ENCODE data around the gene EXOC6B.

Gene EXOC6B

GRCh38 chr2:72140621-72140960, 685.2 kb downstream of the EXOC6B start:
- H3K27ac ChIP-seq = no peak overlapping the region
- no peak for TF ChIP-seq CTCF (IDR thresholded peaks at IDR 0.05)
- TF ChIP-seq ZFX (IDR thresholded peaks at IDR 0.05; ENCODE audit: borderline replicate concordance) = no peak

DNA sequence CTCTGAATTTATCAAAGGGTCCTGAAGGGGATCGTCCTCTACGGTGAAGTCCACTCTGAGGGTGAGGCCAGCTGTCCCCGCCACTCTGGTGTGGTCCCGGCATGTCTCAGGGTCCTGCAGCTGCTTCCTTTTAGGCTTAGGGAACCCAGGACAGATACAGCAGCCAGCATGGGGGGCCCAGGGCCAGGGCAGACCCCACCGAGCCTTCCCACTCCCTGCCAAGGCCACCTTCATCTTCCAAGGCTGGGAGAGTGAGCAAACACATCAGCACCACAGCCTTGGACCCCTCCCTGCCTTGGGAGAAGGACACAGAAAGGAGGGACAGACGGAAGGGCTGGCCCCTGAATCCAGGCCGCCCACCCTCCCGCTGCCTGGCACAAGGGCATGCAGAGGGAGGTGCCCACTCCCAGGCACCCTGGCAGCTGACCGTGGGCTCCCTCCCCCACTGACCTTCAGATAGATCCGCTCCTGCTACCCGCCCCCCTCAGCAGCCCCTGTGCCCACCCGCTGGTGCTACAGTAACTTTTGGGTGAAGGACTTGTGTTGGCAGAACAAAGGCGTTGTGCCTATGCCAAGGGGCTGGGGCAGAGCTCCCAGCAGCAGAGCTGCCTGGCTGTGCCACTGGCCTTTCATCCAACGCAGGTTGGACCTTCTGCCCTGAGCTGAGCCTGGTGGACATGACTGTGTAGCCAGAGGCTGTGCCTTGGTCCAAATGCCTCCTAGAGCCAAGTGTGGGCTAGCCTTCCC, 685.8 kb downstream of the EXOC6B start:
- no peak overlapping the region for H3K27ac ChIP-seq
- TF ChIP-seq ZFX (IDR thresholded peaks at IDR 0.05; ENCODE audit: borderline replicate concordance) = no peak

GRCh38 chr2:72139471-72139873, 686.4 kb downstream of the EXOC6B start:
- TF ChIP-seq ZFX (IDR thresholded peaks at IDR 0.05; ENCODE audit: borderline replicate concordance) = no peak
- no peak for TF ChIP-seq CTCF (IDR thresholded peaks at IDR 0.05)
- no peak overlapping the region for H3K27ac ChIP-seq

GRCh38 chr2:72138921-72139381, 686.9 kb downstream of the EXOC6B start:
- no peak overlapping the region for H3K27ac ChIP-seq
- TF ChIP-seq ZFX (IDR thresholded peaks at IDR 0.05; ENCODE audit: borderline replicate concordance) (no peak), CTCF (IDR thresholded peaks at IDR 0.05) (no peak)

- no peak overlapping the region for H3K27ac ChIP-seq
- no peak for TF ChIP-seq ZFX (IDR thresholded peaks at IDR 0.05; ENCODE audit: borderline replicate concordance)
- TF ChIP-seq CTCF (IDR thresholded peaks at IDR 0.05) = no peak
Measured at GRCh38 chr2:72138011-72138881, 687.6 kb downstream of the EXOC6B start.

DNA sequence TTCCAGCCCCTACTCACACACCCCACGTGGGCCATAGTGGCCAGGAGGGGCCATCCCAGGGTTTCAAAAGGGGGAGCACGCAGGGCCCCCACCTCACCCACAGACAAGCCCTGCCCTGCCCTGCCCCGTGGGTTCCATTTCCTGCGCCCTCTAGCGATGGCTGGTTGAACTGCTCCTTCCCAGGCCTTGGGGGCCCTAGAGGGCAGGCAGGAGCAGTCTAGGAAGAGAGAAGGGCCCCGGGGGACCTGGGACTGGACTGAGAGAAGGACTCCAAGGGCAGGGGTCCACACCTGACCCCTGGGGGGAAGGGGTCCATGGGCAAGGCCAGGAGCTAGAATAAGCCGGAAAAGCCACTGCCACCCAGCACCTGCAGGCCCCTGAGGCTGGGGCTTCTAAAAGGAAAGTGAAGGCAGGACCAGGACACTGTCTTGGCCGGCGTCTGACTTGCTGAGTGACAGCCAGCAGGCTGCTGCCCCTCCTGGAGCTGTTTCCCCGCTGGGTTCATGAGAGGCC, 688.3 kb downstream of the EXOC6B start:
- no peak overlapping the region for H3K27ac ChIP-seq
- TF ChIP-seq CTCF (IDR thresholded peaks at IDR 0.05) (peak; percentile 97), ZFX (IDR thresholded peaks at IDR 0.05; ENCODE audit: borderline replicate concordance) (no peak)

DNA sequence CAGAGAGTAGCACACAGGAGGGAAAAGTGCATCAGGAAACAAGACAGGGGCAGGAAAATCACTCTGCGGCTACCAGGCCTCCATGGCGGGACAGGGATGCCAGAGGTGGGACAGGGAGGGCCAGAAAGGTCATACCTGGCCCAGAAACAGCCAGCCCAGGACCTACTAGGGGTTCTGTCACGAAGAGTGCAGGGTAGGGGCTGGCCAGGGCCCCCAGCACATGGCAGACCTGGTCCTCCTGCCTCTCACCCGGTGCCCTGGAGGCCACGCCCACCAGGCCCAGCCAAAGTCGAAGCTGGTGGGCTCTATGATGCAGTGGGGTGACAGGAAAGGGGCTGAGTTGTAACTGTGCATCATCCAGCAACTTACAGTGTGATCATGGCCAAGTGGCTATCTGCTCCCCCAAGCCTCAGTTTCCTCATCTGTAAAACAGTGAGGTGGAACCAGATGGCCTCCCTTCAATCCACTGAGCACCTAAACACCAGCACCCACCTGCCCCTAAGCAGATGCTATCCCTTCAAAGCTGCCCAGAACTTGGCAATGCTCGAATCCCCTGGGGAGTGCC, 688.8 kb downstream of the EXOC6B start:
- no peak overlapping the region for H3K27ac ChIP-seq
- TF ChIP-seq ZFX (IDR thresholded peaks at IDR 0.05; ENCODE audit: borderline replicate concordance) (no peak), CTCF (IDR thresholded peaks at IDR 0.05) (no peak)
